HTERT RPE-1 (cell line): ENCODE data around the gene NEURL2.

Experiments
- in situ Hi-C: fragments of 300-500 bp; cut with MboI; formaldehyde crosslinking; loops from 4 replicates; pipeline ENCODE4 v1.14.3; 2020; ENCODE audit warnings: low sequenced_read_pairs

NEURL2 gene

GRCh38 chr20:45920462-45921336, 29.7 kb upstream of the NEURL2 start:
- in situ Hi-C loops = no loop called here

GRCh38 chr20:45919542-45920399, 28.8 kb upstream of the NEURL2 start:
- in situ Hi-C loops = no loop called here

GRCh38 chr20:45918779-45919537, 27.9 kb upstream of the NEURL2 start:
- in situ Hi-C loops = no loop called here

GRCh38 chr20:45918182-45918737, 27.3 kb upstream of the NEURL2 start:
- in situ Hi-C loops = no loop called here

GRCh38 chr20:45917790-45918141, 26.8 kb upstream of the NEURL2 start:
- in situ Hi-C loops = no loop called here

- in situ Hi-C loops = no loop called here
These were observed 22.1 kb upstream of the NEURL2 start for GRCh38 chr20:45913116-45913515.

- in situ Hi-C loops = no loop called here
These were observed 21.3 kb upstream of the NEURL2 start for GRCh38 chr20:45912344-45912682.

GRCh38 chr20:45911486-45912343, 20.7 kb upstream of the NEURL2 start, which contains the start of gene PLTP:
Gene PLTP (minus strand): TSS chr20:45912155. CDS start chr20:45911452, 703 bp downstream.
- in situ Hi-C loops = no loop called here

- in situ Hi-C loops = no loop called here
These were observed 19.9 kb upstream of the NEURL2 start for GRCh38 chr20:45910670-45911485.

GRCh38 chr20:45909817-45910669, 19.0 kb upstream of the NEURL2 start:
- in situ Hi-C loops = no loop called here

- in situ Hi-C loops = no loop called here
These were observed 18.4 kb upstream of the NEURL2 start for GRCh38 chr20:45909336-45909808.

GRCh38 chr20:45908084-45908483, 17.1 kb upstream of the NEURL2 start:
- in situ Hi-C loops = no loop called here

- in situ Hi-C loops = no loop called here
These were observed 16.4 kb upstream of the NEURL2 start for GRCh38 chr20:45907219-45907948.

GRCh38 chr20:45905505-45906079, 14.6 kb upstream of the NEURL2 start:
- in situ Hi-C loops = no loop called here

GRCh38 chr20:45904583-45905504, 13.8 kb upstream of the NEURL2 start:
- in situ Hi-C loops = no loop called here

GRCh38 chr20:45902199-45902701, 11.2 kb upstream of the NEURL2 start:
- in situ Hi-C loops = no loop called here
